ENCODE results near the gene PAF1. TPM values are rescaled to one million over a fixed set of nuclear protein-coding genes. Genes with fewer than 3 reads are reported as not detected.

Gene PAF1
- total and polyA plus RNA-seq, 8 donors = 7.0 to 77.2 (median 29.4) TPM

- WGBS, 5 donors = 2 to 13% (median 11%) methylated on average over 25 to 40 of the region's 40 CpGs
- Histone ChIP-seq H3K9me3 (no peaks in the 10 kb centered on the region), H3K27ac (peak overlapping the region; percentile 98 to 100 (median 99)), H3K27me3 (no peaks in the 10 kb centered on the region), H3K4me1 (peaks cover 38 to 66% (median 54%) of the 10 kb centered on the region in 4 donors), H3K4me3 (peak overlapping the region; percentile 91 to 95 (median 93)), H3K36me3 (peaks cover 15 to 23% (median 20%) of the 10 kb centered on the region in 4 donors)
- peak; percentile 76 to 87 for DNase-seq
- peak in 2 of 3 donors; percentile 92 to 94 for TF ChIP-seq POLR2AphosphoS5 (IDR thresholded peaks at IDR 0.05)
- TF ChIP-seq POLR2A (IDR thresholded peaks at IDR 0.05) = peak in 3 of 4 donors; percentile 48 to 78 (median 55)
- no peak for TF ChIP-seq CTCF (IDR thresholded peaks at IDR 0.05)
- no peak for TF ChIP-seq EP300 (IDR thresholded peaks at IDR 0.05)
- intact Hi-C loops (cut with DNase I; ENCODE audit: low total_unique reads) = no loop called here
Observed at GRCh38 chr19:39407660-39408391, 16.9 kb upstream of the PAF1 start.

GRCh38 chr19:39407410-39407659 lies 16.4 kb upstream of the PAF1 start:
- no peak for DNase-seq

GRCh38 chr19:39406656-39407409 lies 15.9 kb upstream of the PAF1 start, which contains the start of gene ZFP36:
Gene ZFP36 (plus strand): TSS chr19:39406847. CDS start chr19:39406905, 58 bp downstream.
- intact Hi-C loops (cut with DNase I; ENCODE audit: low total_unique reads) = no loop called here
- Histone ChIP-seq H3K9me3 (no peaks in the 10 kb centered on the region), H3K4me3 (peak within 1 kb of the TSS; percentile 91 to 95 (median 93)), H3K27me3 (no peaks in the 10 kb centered on the region), H3K27ac (peak within 1 kb of the TSS; percentile 98 to 100 (median 99)), H3K36me3 (peaks cover 15 to 23% (median 20%) of the 10 kb centered on the region in 4 donors), H3K4me1 (peaks cover 44 to 68% (median 58%) of the 10 kb centered on the region in 4 donors)
- DNase-seq = peak; percentile 95
- TF ChIP-seq CTCF (IDR thresholded peaks at IDR 0.05) (peak in 1 of 7 experiments; percentile 22), POLR2A (IDR thresholded peaks at IDR 0.05) (peak in 3 of 4 donors; percentile 94 to 100 (median 99)), EP300 (IDR thresholded peaks at IDR 0.05) (no peak), POLR2AphosphoS5 (IDR thresholded peaks at IDR 0.05) (peak; percentile 99 to 100 (median 100))
- 0 to 2% (median 1%) methylated on average over 31 to 56 of the region's 56 CpGs for WGBS, 5 donors

More at GRCh38 chr19:39407410-39407659, 16.4 kb upstream of the PAF1 start:
- intact Hi-C loops (cut with DNase I; ENCODE audit: low total_unique reads) = no loop called here
- H3K9me3 ChIP-seq = no peaks in the 10 kb centered on the region
- TF ChIP-seq POLR2AphosphoS5 (IDR thresholded peaks at IDR 0.05) (no peak), POLR2A (IDR thresholded peaks at IDR 0.05) (no peak), CTCF (IDR thresholded peaks at IDR 0.05) (no peak), EP300 (IDR thresholded peaks at IDR 0.05) (no peak)
- H3K4me3 ChIP-seq = peak overlapping the region; percentile 91 to 95 (median 93)
- peaks cover 39 to 64% (median 54%) of the 10 kb centered on the region in 4 donors for H3K4me1 ChIP-seq
- peak overlapping the region; percentile 98 to 100 (median 99) for H3K27ac ChIP-seq
- H3K27me3 ChIP-seq = no peaks in the 10 kb centered on the region
- H3K36me3 ChIP-seq = peaks cover 15 to 23% (median 20%) of the 10 kb centered on the region in 4 donors
- 0 to 1% (median 1%) methylated on average over 5 to 14 of the region's 14 CpGs for WGBS, 5 donors

- WGBS, 5 donors = 10 to 14% (median 11%) methylated on average over 18 to 22 of the region's 22 CpGs
- TF ChIP-seq POLR2AphosphoS5 (IDR thresholded peaks at IDR 0.05) (no peak), CTCF (IDR thresholded peaks at IDR 0.05) (no peak), EP300 (IDR thresholded peaks at IDR 0.05) (no peak), POLR2A (IDR thresholded peaks at IDR 0.05) (no peak)
- intact Hi-C loops (cut with DNase I; ENCODE audit: low total_unique reads) = no loop called here
- H3K9me3 ChIP-seq = no peaks in the 10 kb centered on the region
- H3K4me3 ChIP-seq = peak overlapping the region; percentile 91 to 95 (median 93)
- H3K27me3 ChIP-seq = no peaks in the 10 kb centered on the region
- H3K36me3 ChIP-seq = peaks cover 15 to 23% (median 20%) of the 10 kb centered on the region in 4 donors
- peak overlapping the region; percentile 93 to 100 (median 98) for H3K27ac ChIP-seq
- H3K4me1 ChIP-seq = peaks cover 47 to 68% (median 58%) of the 10 kb centered on the region in 4 donors
- DNase-seq = no peak
Observed at GRCh38 chr19:39405958-39406655, 15.2 kb upstream of the PAF1 start.

All from stomach (tissue), 9 donors.